Astrocyte (in vitro differentiated cells and primary cell): ENCODE measurements around the gene GDPD1.
"Not testable (repeated sequence)": the region's sequence is repeated elsewhere in the genome, so short reads cannot be mapped to it uniquely, and the experiment has no call there.

ENCODE experiments used
- EZH2 ChIP-seq: IDR thresholded peaks from 2 replicates; pipeline ENCODE4 v1.6.1; 2012; ENCODE audit warnings: mild to moderate bottlenecking, low read length, inconsistent platforms; ENCODE audit not compliant: insufficient read depth
- TF ChIP-seq, protein P1 (sequence below): IDR thresholded peaks from 2 replicates; pipeline ENCODE4 v1.5.1; 2011; ENCODE audit warnings: low read depth, mild to moderate bottlenecking, inconsistent platforms, low read length, moderate library complexity; ENCODE audit not compliant: insufficient read depth

GRCh38 chr17:59228588-59228987 lies 8.3 kb downstream of the GDPD1 start:
- TF ChIP-seq, protein P1, sequence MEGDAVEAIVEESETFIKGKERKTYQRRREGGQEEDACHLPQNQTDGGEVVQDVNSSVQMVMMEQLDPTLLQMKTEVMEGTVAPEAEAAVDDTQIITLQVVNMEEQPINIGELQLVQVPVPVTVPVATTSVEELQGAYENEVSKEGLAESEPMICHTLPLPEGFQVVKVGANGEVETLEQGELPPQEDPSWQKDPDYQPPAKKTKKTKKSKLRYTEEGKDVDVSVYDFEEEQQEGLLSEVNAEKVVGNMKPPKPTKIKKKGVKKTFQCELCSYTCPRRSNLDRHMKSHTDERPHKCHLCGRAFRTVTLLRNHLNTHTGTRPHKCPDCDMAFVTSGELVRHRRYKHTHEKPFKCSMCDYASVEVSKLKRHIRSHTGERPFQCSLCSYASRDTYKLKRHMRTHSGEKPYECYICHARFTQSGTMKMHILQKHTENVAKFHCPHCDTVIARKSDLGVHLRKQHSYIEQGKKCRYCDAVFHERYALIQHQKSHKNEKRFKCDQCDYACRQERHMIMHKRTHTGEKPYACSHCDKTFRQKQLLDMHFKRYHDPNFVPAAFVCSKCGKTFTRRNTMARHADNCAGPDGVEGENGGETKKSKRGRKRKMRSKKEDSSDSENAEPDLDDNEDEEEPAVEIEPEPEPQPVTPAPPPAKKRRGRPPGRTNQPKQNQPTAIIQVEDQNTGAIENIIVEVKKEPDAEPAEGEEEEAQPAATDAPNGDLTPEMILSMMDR = not testable (repeated sequence)
- not testable (repeated sequence) for TF ChIP-seq EZH2
